Fibroblast of skin of back (primary cell): ENCODE measurements around the gene GPR25. TPM values are rescaled to one million over a fixed set of nuclear protein-coding genes. Genes with fewer than 3 reads are reported as not detected.

Experiments used
- DNase-seq: peaks from one replicate; pipeline ENCODE4 v3.0.0-alpha.2; 2013
- polyA plus RNA-seq, 2 experiments: library from polyadenylated mRNA; unstranded; fragments of 120-200 nt; gene quantifications; one replicate each; pipeline ENCODE4 v1.2.1, GENCODE V29; 2013; ENCODE audit not compliant: insufficient read length in 2 of 2

GPR25 gene
- not detected for polyA plus RNA-seq (2013, experiment 1 of 2; ENCODE audit: insufficient read length)
- not detected for polyA plus RNA-seq (2013, experiment 2 of 2; ENCODE audit: insufficient read length)

- DNase-seq: no peak
Observed at GRCh38 chr1:200872446-200873115, at the start of gene GPR25. Gene GPR25, plus strand, starts transcription at chr1:200872981. Its CDS starts 57 bp downstream, at chr1:200873038.

- DNase-seq: no peak
Observed at GRCh38 chr1:200831091-200831490, 41.7 kb upstream of the GPR25 start.

- peak; percentile 81 for DNase-seq
Observed at GRCh38 chr1:200834383-200834782, 38.4 kb upstream of the GPR25 start.

- DNase-seq: no peak
Observed at GRCh38 chr1:200836213-200836612, 36.6 kb upstream of the GPR25 start.

- peak; percentile 32 for DNase-seq
Observed at GRCh38 chr1:200837931-200838571, 34.7 kb upstream of the GPR25 start.

GRCh38 chr1:200838676-200839445, 33.9 kb upstream of the GPR25 start:
- peak; percentile 79 for DNase-seq

- no peak for DNase-seq
Observed at GRCh38 chr1:200845360-200845759, 27.4 kb upstream of the GPR25 start.

- no peak for DNase-seq
Observed at GRCh38 chr1:200846398-200846797, 26.4 kb upstream of the GPR25 start.

GRCh38 chr1:200849430-200849829, 23.4 kb upstream of the GPR25 start:
- DNase-seq: no peak

GRCh38 chr1:200850554-200850953, 22.2 kb upstream of the GPR25 start:
- DNase-seq: no peak

GRCh38 chr1:200856716-200857357, 15.9 kb upstream of the GPR25 start:
- peak; percentile 89 for DNase-seq

GRCh38 chr1:200857804-200858203, 15.0 kb upstream of the GPR25 start:
- DNase-seq: no peak

GRCh38 chr1:200861937-200862647, 10.7 kb upstream of the GPR25 start:
- no peak for DNase-seq

GRCh38 chr1:200862713-200863415, 9.9 kb upstream of the GPR25 start:
- DNase-seq: no peak

- DNase-seq: no peak
Observed at GRCh38 chr1:200866116-200866515, 6.7 kb upstream of the GPR25 start.

GRCh38 chr1:200866521-200866920, 6.3 kb upstream of the GPR25 start:
- DNase-seq: no peak

- peak; percentile 22 for DNase-seq
Observed at GRCh38 chr1:200867018-200867811, 5.6 kb upstream of the GPR25 start.

- no peak for DNase-seq
Observed at GRCh38 chr1:200869376-200869752, 3.4 kb upstream of the GPR25 start.

- DNase-seq: no peak
Observed at GRCh38 chr1:200869753-200870391, 2.9 kb upstream of the GPR25 start.

- no peak for DNase-seq
Observed at GRCh38 chr1:200873116-200873670, 412 bp downstream of the GPR25 start.
